HepG2 (cell line): ENCODE results near the gene LRRC4C. TPM values are rescaled to one million over a fixed set of nuclear protein-coding genes. Genes with fewer than 3 reads are reported as not detected.

Experiments used
- ATAC-seq: fragments of 200-7000 bp; cut with Tn5 transposase; 3 replicates; pipeline ENCODE4 v1.9.1; 2020; ENCODE audit warnings: mild to moderate bottlenecking, moderate library complexity
- BruUV-seq: library from RNA; stranded (reverse); fragments of 400-500 nt; replicated peaks from 2 replicates; lab custom pipeline; 2021; lab: Mats Ljungman, UMichigan
- CTCF ChIA-PET: fragments of 300-600 bp; formaldehyde crosslinking; extraction: SDS; loops from one replicate; lab custom pipeline; 2021; ENCODE audit warnings: low total read pairs, inconsistent platforms, low intra/inter-chr PET ratio; lab: Yijun Ruan, JAX
- POLR2A ChIA-PET: fragments of 350-600 bp; sonication (Branson Sonifier 250); formaldehyde crosslinking; loops from one replicate; lab custom pipeline; 2020; ENCODE audit warnings: antibody characterized with exemption, inconsistent platforms; lab: Yijun Ruan, JAX
- DNase-seq: peaks from one replicate; pipeline ENCODE4 v3.0.0-alpha.2; 2015; ENCODE audit warnings: low spot score
- FAIRE-seq: peaks from 3 replicates; lab custom pipeline; 2011; peaks lifted over from hg19 to GRCh38; lab: Jason Lieb, UNC
- H2AFZ ChIP-seq: one replicate; pipeline ENCODE4 v1.6.1; 2011; ENCODE audit warnings: low read length, inconsistent platforms
- H3K27ac ChIP-seq: fragments of 300-600 bp; 3 replicates; pipeline ENCODE4 v1.8.0; 2011; ENCODE audit warnings: mixed run types, mild to moderate bottlenecking, mixed read lengths, low read length, inconsistent platforms; ENCODE audit not compliant: insufficient read depth; ENCODE audit errors: extremely low read length
- H3K27me3 ChIP-seq, 2 experiments: fragments of 200-600 bp in 1 of 2; 2 replicates in 1 of 2; 3 replicates in 1 of 2; pipeline versions ENCODE4 v1.6.0 to v1.8.0; 2011; ENCODE audit warnings: low read length in 2 of 2, mild to moderate bottlenecking in 2 of 2, moderate library complexity in 2 of 2, inconsistent platforms in 1 of 2; ENCODE audit not compliant: insufficient read depth in 2 of 2, control insufficient read depth in 1 of 2
- H3K36me3 ChIP-seq, 2 experiments: fragments of 200-600 bp in 1 of 2; replicated peaks in 1 of 2; 2 replicates in 1 of 2; 3 replicates in 1 of 2; pipeline versions ENCODE4 v1.5.1 to v1.8.0; 2011; ENCODE audit warnings: low read length in 2 of 2, inconsistent platforms in 1 of 2; ENCODE audit not compliant: insufficient read depth in 2 of 2, control insufficient read depth in 1 of 2
- H3K4me1 ChIP-seq: 2 replicates; pipeline ENCODE4 v1.5.1; 2012; ENCODE audit warnings: low read length, inconsistent platforms; ENCODE audit not compliant: insufficient read depth
- H3K4me2 ChIP-seq: 2 replicates; pipeline ENCODE4 v1.6.0; 2011; ENCODE audit warnings: low read depth, low read length, inconsistent platforms
- H3K4me3 ChIP-seq, 3 experiments: fragments of 200-600 bp in 1 of 3; sonication (generic), shearing (Covaris generic) in 1 of 3; replicated peaks in 1 of 3; 2 replicates each; pipeline ENCODE4 v1.5.1; 2011 to 2016; ENCODE audit warnings: low read length in 3 of 3, inconsistent platforms in 2 of 3, low read depth in 2 of 3, mild to moderate bottlenecking in 2 of 3, control low read depth in 1 of 3, mixed read lengths in 1 of 3; ENCODE audit not compliant: insufficient read depth in 1 of 3
- H3K79me2 ChIP-seq: one replicate; pipeline ENCODE4 v1.6.1; 2011; ENCODE audit warnings: low read length, inconsistent platforms; ENCODE audit not compliant: insufficient read depth
- H3K9ac ChIP-seq: 2 replicates; pipeline ENCODE4 v1.6.0; 2011; ENCODE audit warnings: mild to moderate bottlenecking, low read depth, low read length, inconsistent platforms; ENCODE audit not compliant: insufficient read depth
- H3K9me3 ChIP-seq: 2 replicates; pipeline ENCODE4 v1.5.1; 2012; ENCODE audit warnings: mild to moderate bottlenecking, low read length
- H4K20me1 ChIP-seq: 2 replicates; pipeline ENCODE4 v1.6.0; 2011; ENCODE audit warnings: inconsistent platforms, mild to moderate bottlenecking, low read length, moderate library complexity; ENCODE audit not compliant: insufficient read depth
- BORCS8-MEF2B ChIP-seq: sonication (generic); formaldehyde crosslinking; IDR thresholded peaks from 2 replicates; pipeline ENCODE4 v1.8.0; 2022; ENCODE audit warnings: mild to moderate bottlenecking, missing genetic modification reagents
- IKZF1 ChIP-seq: fragments of 450-650 bp; IDR thresholded peaks from 2 replicates; pipeline ENCODE4 v1.7.1; 2016
- JUN ChIP-seq: sonication (generic); formaldehyde crosslinking; IDR thresholded peaks from 2 replicates; pipeline ENCODE4 v1.4.0; 2020; ENCODE audit warnings: mild to moderate bottlenecking, missing genetic modification reagents
- KLF12 ChIP-seq: sonication (generic); formaldehyde crosslinking; IDR thresholded peaks from 2 replicates; pipeline ENCODE4 v1.4.0; 2020; ENCODE audit warnings: missing genetic modification reagents, borderline replicate concordance
- MAF1 ChIP-seq: sonication (generic); formaldehyde crosslinking; IDR thresholded peaks from 2 replicates; pipeline ENCODE4 v1.5.0; 2020; ENCODE audit warnings: missing genetic modification reagents, borderline replicate concordance
- MAFK ChIP-seq, 2 experiments: IDR thresholded peaks in 1 of 2; conservative IDR thresholded peaks in 1 of 2; 2 replicates each; pipeline ENCODE4 v1.6.1; 2011; ENCODE audit warnings: improper control_type of control experiment in 2 of 2, low read length in 2 of 2
- NFATC3 ChIP-seq: sonication (generic); formaldehyde crosslinking; IDR thresholded peaks from 2 replicates; pipeline ENCODE4 v1.5.1; 2020; ENCODE audit warnings: mild to moderate bottlenecking, missing genetic modification reagents
- SIX1 ChIP-seq: sonication (generic); formaldehyde crosslinking; IDR thresholded peaks from 2 replicates; pipeline ENCODE4 v1.4.0; 2020; ENCODE audit warnings: missing genetic modification reagents, borderline replicate concordance
- SOX6 ChIP-seq, 2 experiments: fragments of 450-650 bp in 1 of 2; sonication (generic) in 1 of 2; formaldehyde crosslinking in 1 of 2; IDR thresholded peaks; 2 replicates each; pipeline versions ENCODE4 v1.4.0 to v1.6.1; 2017 to 2020; ENCODE audit warnings: antibody characterized with exemption in 1 of 2, mild to moderate bottlenecking in 1 of 2, missing genetic modification reagents in 1 of 2
- TCF7L2 ChIP-seq: IDR thresholded peaks from 2 replicates; pipeline ENCODE4 v1.6.1; 2011; ENCODE audit warnings: mild to moderate bottlenecking, low read depth, low read length, moderate library complexity
- THAP7 ChIP-seq: sonication (generic); formaldehyde crosslinking; IDR thresholded peaks from 2 replicates; pipeline ENCODE4 v1.8.1; 2023; ENCODE audit warnings: mild to moderate bottlenecking, missing genetic modification reagents
- TSC22D2 ChIP-seq: sonication (generic); formaldehyde crosslinking; IDR thresholded peaks from 2 replicates; pipeline ENCODE4 v1.5.1; 2020; ENCODE audit warnings: missing genetic modification reagents, mild to moderate bottlenecking, borderline replicate concordance
- ZBTB40 ChIP-seq, 2 experiments: fragments of 450-650 bp in 1 of 2; sonication (generic) in 1 of 2; formaldehyde crosslinking in 1 of 2; IDR thresholded peaks; 2 replicates each; pipeline versions ENCODE4 v1.6.1 to v1.8.0; 2016 to 2022; ENCODE audit warnings: antibody characterized with exemption in 1 of 2, mild to moderate bottlenecking in 1 of 2, missing genetic modification reagents in 1 of 2
- ZBTB7B ChIP-seq: sonication (generic); formaldehyde crosslinking; IDR thresholded peaks from 2 replicates; pipeline ENCODE4 v1.4.0; 2020; ENCODE audit warnings: missing genetic modification reagents
- ZFP36 ChIP-seq: fragments of 150-350 bp; IDR thresholded peaks from 2 replicates; pipeline ENCODE4 v1.6.1; 2018; ENCODE audit warnings: borderline replicate concordance, low read length, low read depth; ENCODE audit not compliant: partially characterized antibody
- ZNF20 ChIP-seq: sonication (generic); formaldehyde crosslinking; IDR thresholded peaks from 2 replicates; pipeline ENCODE4 v1.4.0; 2020; ENCODE audit warnings: mild to moderate bottlenecking, moderate library complexity, missing genetic modification reagents
- ZNF34 ChIP-seq: sonication (generic); formaldehyde crosslinking; IDR thresholded peaks from 2 replicates; pipeline ENCODE4 v1.4.0; 2020; ENCODE audit warnings: mild to moderate bottlenecking, missing genetic modification reagents, borderline replicate concordance
- WGBS: methylation state at CpG from one replicate; pipeline ENCODE4 v1.1.6; 2017; ENCODE audit warnings: low lambda C conversion rate; 5-methylcytosine and 5-hydroxymethylcytosine counted together
- in situ Hi-C: cut with HindIII; loops from 2 replicates; pipeline ENCODE4 v1.10.0; 2017; ENCODE audit warnings: low pct_unique_long_range_greater_than_20kb; ENCODE audit not compliant: extremely low pct_ligation_motif_present
- intact Hi-C: fragments of 100-400 bp; cut with micrococcal nuclease; formaldehyde crosslinking; loops from one replicate; pipeline ENCODE4 v1.10.0; 2022; ENCODE audit not compliant: unreplicated experiment
- polyA plus RNA-seq, 8 experiments: library from polyadenylated mRNA; depleted of rRNA in 3 of 8; stranded (reverse) in 7 of 8; unstranded in 1 of 8; fragments of >200 nt; fragmentation: Illumina TruSeq in 4 of 8; extraction: Trizol in 4 of 8; gene quantifications; 2 replicates each; pipeline versions ENCODE4 v1.2.1 to v1.2.3, GENCODE V29; 2011 to 2016; ENCODE audit warnings: low read depth in 4 of 8, missing spikeins in 1 of 8, mixed read lengths in 1 of 8; ENCODE audit not compliant: insufficient read depth in 1 of 8
- total RNA-seq, 5 experiments: library from RNA; depleted of rRNA; stranded (reverse); fragments of >200 nt; fragmentation: Illumina TruSeq; extraction: Trizol; gene quantifications; 2 replicates each; pipeline ENCODE4 v1.2.3, GENCODE V29; 2016; ENCODE audit warnings: low read depth in 1 of 5

Gene LRRC4C
- total and polyA plus RNA-seq, 2 of the 13 experiments (the other 11 are each of a cell fraction or from before 2014, with no cell fraction given) = not detected

GRCh38 chr11:40228662-40229061, 1230.8 kb downstream of the LRRC4C start:
- Histone ChIP-seq H3K9me3 (no peaks in the 10 kb centered on the region), H3K4me1 (no peaks in the 10 kb centered on the region), H4K20me1 (no peaks in the 10 kb centered on the region), H3K36me3 (no peaks in the 10 kb centered on the region), H3K27ac (no peak overlapping the region), H2AFZ (no peak overlapping the region), H3K79me2 (no peaks in the 10 kb centered on the region), H3K9ac (no peak overlapping the region), H3K4me2 (no peak overlapping the region), H3K27me3 (no peaks in the 10 kb centered on the region), H3K4me3 (no peak overlapping the region)
- ChIA-PET CTCF (no interaction called here), POLR2A (no interaction called here)
- in situ Hi-C loops = no loop called here
- ATAC-seq = no peak
- BruUV-seq = no TSS peak
- 11% methylated on average over 3 of the region's 3 CpGs for WGBS
- intact Hi-C loops = no loop called here
- no peak for FAIRE-seq
- no peak for DNase-seq
- no peak for TF ChIP-seq ZNF34 (CRISPR knock-in tag)
- TF ChIP-seq ZBTB40 (IDR thresholded peaks at IDR 0.05) = no peak
- no peak for TF ChIP-seq ZBTB40 (CRISPR knock-in tag; IDR thresholded peaks at IDR 0.05)
- TF ChIP-seq SIX1 = no peak
- TF ChIP-seq THAP7 (CRISPR knock-in tag) = no peak
- no peak for TF ChIP-seq SOX6 (IDR thresholded peaks at IDR 0.05)
- TF ChIP-seq SOX6 (CRISPR knock-in tag; IDR thresholded peaks at IDR 0.05) = no peak
- TF ChIP-seq MAF1 (CRISPR knock-in tag) = no peak
- no peak for TF ChIP-seq TSC22D2 (CRISPR knock-in tag)
- no peak for TF ChIP-seq ZNF20 (CRISPR knock-in tag)
- no peak for TF ChIP-seq ZFP36
- TF ChIP-seq TCF7L2 = no peak
- no peak for TF ChIP-seq NFATC3
- TF ChIP-seq KLF12 = no peak
- no peak for TF ChIP-seq MAFK (conservative IDR thresholded peaks at IDR 0.05 in 1 of 2, IDR thresholded peaks at IDR 0.05 in 1 of 2; ENCODE audit: low read length in 2 of 2)
- TF ChIP-seq BORCS8-MEF2B (CRISPR knock-in tag) = no peak
- TF ChIP-seq IKZF1 = no peak
- no peak for TF ChIP-seq ZBTB7B (CRISPR knock-in tag)
- TF ChIP-seq JUN (CRISPR knock-in tag) = no peak
